ENCODE measurements around the gene NRTN.

Gene NRTN

GRCh38 chr19:5804516-5805461 lies at the start of gene NRTN:
TSS of gene NRTN (plus strand) at chr19:5805067. CDS start at chr19:5824166, 19,099 bp downstream.
- no peak for TF ChIP-seq CTCF (IDR thresholded peaks at IDR 0.05; ENCODE audit: extremely low read depth, missing control alignments)
- peak; percentile 93 for DNase-seq (ENCODE audit: low spot score)

- no peak for TF ChIP-seq CTCF (IDR thresholded peaks at IDR 0.05; ENCODE audit: extremely low read depth, missing control alignments)
- DNase-seq (ENCODE audit: low spot score) = no peak
These were observed 42.2 kb upstream of the NRTN start for GRCh38 chr19:5762608-5763217.

- no peak for DNase-seq (ENCODE audit: low spot score)
- no peak for TF ChIP-seq CTCF (IDR thresholded peaks at IDR 0.05; ENCODE audit: extremely low read depth, missing control alignments)
These were observed 39.6 kb upstream of the NRTN start for GRCh38 chr19:5765220-5765619.

- no peak for DNase-seq (ENCODE audit: low spot score)
- TF ChIP-seq CTCF (IDR thresholded peaks at IDR 0.05; ENCODE audit: extremely low read depth, missing control alignments) = no peak
These were observed 36.9 kb upstream of the NRTN start for GRCh38 chr19:5767949-5768348.

GRCh38 chr19:5772416-5772815 lies 32.5 kb upstream of the NRTN start:
- no peak for TF ChIP-seq CTCF (IDR thresholded peaks at IDR 0.05; ENCODE audit: extremely low read depth, missing control alignments)
- DNase-seq (ENCODE audit: low spot score) = no peak

GRCh38 chr19:5773276-5773675 lies 31.6 kb upstream of the NRTN start:
- TF ChIP-seq CTCF (IDR thresholded peaks at IDR 0.05; ENCODE audit: extremely low read depth, missing control alignments) = no peak
- no peak for DNase-seq (ENCODE audit: low spot score)

- no peak for TF ChIP-seq CTCF (IDR thresholded peaks at IDR 0.05; ENCODE audit: extremely low read depth, missing control alignments)
- DNase-seq (ENCODE audit: low spot score) = no peak
These were observed 29.9 kb upstream of the NRTN start for GRCh38 chr19:5774921-5775320.

Measured in GM20000 (cell line).